Adrenal gland (tissue), 5 donors: ENCODE data around the gene YWHAH.

ENCODE experiments used
- CTCF ChIP-seq, 6 experiments: fragments of 450-650 bp in 4 of 6; fragments of 200-600 bp in 2 of 6; sonication (generic) in 1 of 6; IDR thresholded peaks; 1 replicate in 5 of 6; 2 replicates in 1 of 6; pipeline versions ENCODE4 v1.5.1 to v1.8.0; 2016 to 2021; ENCODE audit warnings: antibody characterized with exemption in 6 of 6, mild to moderate bottlenecking in 2 of 6, moderate library complexity in 1 of 6
- POLR2A ChIP-seq, 2 donors: fragments of 450-650 bp; IDR thresholded peaks; one replicate each; pipeline ENCODE4 v1.6.1; 2017; ENCODE audit warnings: antibody characterized with exemption in 2 of 2, mild to moderate bottlenecking in 2 of 2, moderate library complexity in 1 of 2
- donor health status: DM: no; HTN: no; CAD: no.

GRCh38 chr22:31983911-31984656, 39.7 kb downstream of the YWHAH start:
- TF ChIP-seq CTCF (IDR thresholded peaks at IDR 0.05) = no peak
- no peak for TF ChIP-seq POLR2A (IDR thresholded peaks at IDR 0.05)
